Trophoblast cell (in vitro differentiated cells and primary cell): Measurements from ENCODE around the gene STK10.
A peak's percentile ranks its signal among the peaks of the same experiment; 100 is the strongest.

Experiments
- DNase-seq, 2 donors: peaks; one replicate each; pipeline ENCODE4 v3.0.0-alpha.2; 2016
- H2AFZ ChIP-seq: 2 replicates; pipeline ENCODE4 v1.6.1; 2013; ENCODE audit warnings: low read length, moderate library complexity, mild to moderate bottlenecking; ENCODE audit not compliant: insufficient read depth, poor library complexity
- H2AK5ac ChIP-seq: 2 replicates; pipeline ENCODE4 v1.6.1; 2013; ENCODE audit warnings: mild to moderate bottlenecking, low read length
- H2BK120ac ChIP-seq: 2 replicates; pipeline ENCODE4 v1.6.1; 2013; ENCODE audit warnings: low read length, mild to moderate bottlenecking, moderate library complexity; ENCODE audit not compliant: insufficient read depth, poor library complexity
- H2BK12ac ChIP-seq: 2 replicates; pipeline ENCODE4 v1.6.1; 2013; ENCODE audit warnings: mild to moderate bottlenecking, low read length, moderate library complexity
- H2BK5ac ChIP-seq: 2 replicates; pipeline ENCODE4 v1.6.1; 2013; ENCODE audit warnings: low read length, low read depth, moderate library complexity, mild to moderate bottlenecking; ENCODE audit not compliant: poor library complexity
- H3K14ac ChIP-seq: 2 replicates; pipeline ENCODE4 v1.6.1; 2013; ENCODE audit warnings: mild to moderate bottlenecking, low read length
- H3K18ac ChIP-seq: 2 replicates; pipeline ENCODE4 v1.6.1; 2013; ENCODE audit warnings: mild to moderate bottlenecking, low read length
- H3K23ac ChIP-seq: 2 replicates; pipeline ENCODE4 v1.6.1; 2013; ENCODE audit warnings: low read length
- H3K27ac ChIP-seq: 2 replicates; pipeline ENCODE4 v1.5.1; 2013; ENCODE audit warnings: low read depth, mild to moderate bottlenecking, inconsistent platforms, low read length, moderate library complexity
- H3K27me3 ChIP-seq: 2 replicates; pipeline ENCODE4 v1.6.1; 2013; ENCODE audit warnings: inconsistent platforms, mild to moderate bottlenecking, low read length, moderate library complexity; ENCODE audit not compliant: insufficient read depth
- H3K36me3 ChIP-seq, 2 experiments: 1 replicate in 1 of 2; 2 replicates in 1 of 2; pipeline ENCODE4 v1.6.1; 2013; ENCODE audit warnings: low read length in 2 of 2, mild to moderate bottlenecking in 2 of 2, moderate library complexity in 1 of 2; ENCODE audit not compliant: insufficient read depth in 2 of 2, control insufficient read depth in 1 of 2
- H3K4ac ChIP-seq: 2 replicates; pipeline ENCODE4 v1.6.1; 2013; ENCODE audit warnings: low read depth, mild to moderate bottlenecking, low read length, moderate library complexity
- H3K4me1 ChIP-seq, 2 experiments: 1 replicate in 1 of 2; 2 replicates in 1 of 2; pipeline ENCODE4 v1.6.1; 2013; ENCODE audit warnings: low read length in 2 of 2, mild to moderate bottlenecking in 2 of 2, moderate library complexity in 1 of 2; ENCODE audit not compliant: insufficient read depth in 2 of 2, control insufficient read depth in 1 of 2
- H3K4me2 ChIP-seq: 2 replicates; pipeline ENCODE4 v1.6.1; 2013; ENCODE audit warnings: inconsistent platforms, mild to moderate bottlenecking, low read length, moderate library complexity
- H3K4me3 ChIP-seq: 2 replicates; pipeline ENCODE4 v1.5.1; 2013; ENCODE audit warnings: mild to moderate bottlenecking, low read depth, low read length, inconsistent platforms
- H3K79me1 ChIP-seq: one replicate; pipeline ENCODE4 v1.6.1; 2013; ENCODE audit warnings: low read length
- H3K79me2 ChIP-seq: 2 replicates; pipeline ENCODE4 v1.6.1; 2013; ENCODE audit warnings: low read length, mild to moderate bottlenecking; ENCODE audit not compliant: control insufficient read depth, insufficient read depth, poor library complexity
- H3K9ac ChIP-seq: 2 replicates; pipeline ENCODE4 v1.6.1; 2013; ENCODE audit warnings: mild to moderate bottlenecking, low read length
- H3K9me3 ChIP-seq: 2 replicates; pipeline ENCODE4 v1.6.1; 2013; ENCODE audit warnings: low read depth, mild to moderate bottlenecking, control low read depth, inconsistent platforms, low read length; ENCODE audit not compliant: insufficient read depth
- H4K12ac ChIP-seq: 2 replicates; pipeline ENCODE4 v1.6.1; 2013; ENCODE audit warnings: low read depth, mild to moderate bottlenecking, low read length, moderate library complexity
- H4K8ac ChIP-seq: 2 replicates; pipeline ENCODE4 v1.6.1; 2013; ENCODE audit warnings: low read depth, mild to moderate bottlenecking, low read length, moderate library complexity
- H4K91ac ChIP-seq: one replicate; pipeline ENCODE4 v1.6.1; 2013; ENCODE audit warnings: low read depth, mild to moderate bottlenecking, low read length, moderate library complexity
- WGBS: extraction: QIAGEN DNeasy Blood & Tissue Kit; methylation state at CpG from one replicate; pipeline ENCODE4 v1.1.7; 2013; ENCODE audit warnings: missing lambda C conversion rate; ENCODE audit not compliant: insufficient read length, insufficient coverage; ENCODE audit errors: extremely low coverage; 5-methylcytosine and 5-hydroxymethylcytosine counted together

STK10 gene

GRCh38 chr5:172229904-172230303 is 41.9 kb upstream of the STK10 start:
- no peak overlapping the region for H4K91ac ChIP-seq
- H3K27ac ChIP-seq: no peak overlapping the region
- no peak overlapping the region for H3K9ac ChIP-seq
- H2AK5ac ChIP-seq: no peak overlapping the region
- no peak overlapping the region for H2AFZ ChIP-seq
- no peak overlapping the region for H3K4me3 ChIP-seq
- H2BK120ac ChIP-seq: no peak overlapping the region
- no peaks in the 10 kb centered on the region for H3K4me1 ChIP-seq
- H3K79me2 ChIP-seq: no peaks in the 10 kb centered on the region
- H3K4me2 ChIP-seq: no peak overlapping the region
- H3K36me3 ChIP-seq: peaks cover 11 to 13% of the 10 kb centered on the region in 2 experiments
- H3K23ac ChIP-seq: no peak overlapping the region
- no peaks in the 10 kb centered on the region for H3K9me3 ChIP-seq
- no peak overlapping the region for H2BK5ac ChIP-seq
- no CpG with 5 or more reads among the region's 1 CpG for WGBS
- H3K79me1 ChIP-seq: no peaks in the 10 kb centered on the region
- no peak overlapping the region for H3K14ac ChIP-seq
- no peak overlapping the region for H4K8ac ChIP-seq
- H3K18ac ChIP-seq: no peak overlapping the region
- no peak overlapping the region for H3K4ac ChIP-seq
- no peak overlapping the region for H2BK12ac ChIP-seq
- DNase-seq: no peak
- H4K12ac ChIP-seq: no peak overlapping the region
- H3K27me3 ChIP-seq: no peaks in the 10 kb centered on the region

- H3K4me3 ChIP-seq: no peak overlapping the region
These were observed 37.0 kb upstream of the STK10 start for GRCh38 chr5:172224996-172225395.

GRCh38 chr5:172223901-172224873 is 36.2 kb upstream of the STK10 start:
- Histone ChIP-seq H2BK12ac (no peak overlapping the region), H3K27ac (no peak overlapping the region), H4K91ac (no peak overlapping the region), H3K4me2 (no peak overlapping the region), H3K27me3 (no peaks in the 10 kb centered on the region), H3K4ac (no peak overlapping the region), H2AFZ (no peak overlapping the region), H2AK5ac (no peak overlapping the region), H3K79me1 (no peaks in the 10 kb centered on the region), H4K12ac (no peak overlapping the region), H3K36me3 (peaks cover 7 to 8% of the 10 kb centered on the region in 2 experiments), H3K4me1 (no peaks in the 10 kb centered on the region), H3K9me3 (no peaks in the 10 kb centered on the region), H4K8ac (no peak overlapping the region), H2BK5ac (no peak overlapping the region), H3K14ac (no peak overlapping the region), H3K9ac (no peak overlapping the region), H3K18ac (no peak overlapping the region), H2BK120ac (no peak overlapping the region), H3K23ac (no peak overlapping the region), H3K79me2 (no peaks in the 10 kb centered on the region), H3K4me3 (no peak overlapping the region)
- no peak for DNase-seq
- no CpG with 5 or more reads among the region's 10 CpGs for WGBS

More at GRCh38 chr5:172224996-172225395, 37.0 kb upstream of the STK10 start:
- Histone ChIP-seq H2BK5ac (no peak overlapping the region), H3K14ac (no peak overlapping the region), H2BK12ac (no peak overlapping the region), H3K27me3 (no peaks in the 10 kb centered on the region), H4K91ac (no peak overlapping the region), H3K9me3 (no peaks in the 10 kb centered on the region), H3K79me1 (no peaks in the 10 kb centered on the region), H3K79me2 (no peaks in the 10 kb centered on the region), H3K4ac (no peak overlapping the region), H3K27ac (no peak overlapping the region), H4K8ac (no peak overlapping the region), H3K36me3 (peaks cover 7 to 8% of the 10 kb centered on the region in 2 experiments), H3K9ac (no peak overlapping the region), H3K18ac (no peak overlapping the region), H2AK5ac (no peak overlapping the region), H3K4me2 (no peak overlapping the region), H3K4me1 (no peaks in the 10 kb centered on the region), H3K23ac (no peak overlapping the region), H2AFZ (no peak overlapping the region), H2BK120ac (no peak overlapping the region), H4K12ac (no peak overlapping the region)
- no peak for DNase-seq
- no CpG with 5 or more reads among the region's 1 CpG for WGBS

GRCh38 chr5:172219296-172219695 is 31.3 kb upstream of the STK10 start:
- peaks cover 0 to 4% of the 10 kb centered on the region in 2 experiments for H3K4me1 ChIP-seq
- H2AFZ ChIP-seq: no peak overlapping the region
- no peak overlapping the region for H3K4me2 ChIP-seq
- H4K12ac ChIP-seq: no peak overlapping the region
- no peak overlapping the region for H2BK5ac ChIP-seq
- no peak overlapping the region for H3K9ac ChIP-seq
- no peak overlapping the region for H3K27ac ChIP-seq
- no peak overlapping the region for H2BK120ac ChIP-seq
- no peak overlapping the region for H2BK12ac ChIP-seq
- H3K23ac ChIP-seq: no peak overlapping the region
- H3K4me3 ChIP-seq: no peak overlapping the region
- no peak overlapping the region for H4K8ac ChIP-seq
- H3K27me3 ChIP-seq: no peaks in the 10 kb centered on the region
- no peak overlapping the region for H4K91ac ChIP-seq
- WGBS: no CpG with 5 or more reads among the region's 2 CpGs
- no peak overlapping the region for H2AK5ac ChIP-seq
- no peak overlapping the region for H3K18ac ChIP-seq
- peak in 1 of 2 donors; percentile 23 for DNase-seq
- no peaks in the 10 kb centered on the region for H3K9me3 ChIP-seq
- no peak overlapping the region for H3K14ac ChIP-seq
- peaks cover 1% of the 10 kb centered on the region for H3K79me2 ChIP-seq
- H3K79me1 ChIP-seq: no peaks in the 10 kb centered on the region
- H3K4ac ChIP-seq: no peak overlapping the region
- H3K36me3 ChIP-seq: peaks cover 6 to 10% of the 10 kb centered on the region in 2 experiments
